ENCODE data around the gene RGS6. TPM values are rescaled to one million over a fixed set of nuclear protein-coding genes. Genes with fewer than 3 reads are reported as not detected.

RGS6 gene
- total RNA-seq, 4 donors from 2014 or later = 0.50 to 6.5 (median 4.7) TPM

- 56 to 60% methylated on average over 3 to 5 of the region's 11 CpGs for WGBS, 2 donors (ENCODE audit: low coverage in 1 of 2)
- TF ChIP-seq POLR2AphosphoS5 (IDR thresholded peaks at IDR 0.05) (no peak), CTCF (IDR thresholded peaks at IDR 0.05) (no peak), POLR2A (IDR thresholded peaks at IDR 0.05) (no peak), EP300 (IDR thresholded peaks at IDR 0.05) (no peak)
- Histone ChIP-seq H3K27me3 (no peaks in the 10 kb centered on the region), H3K27ac (peak overlapping the region in 2 of 4 donors; percentile 8 to 20), H3K36me3 (no peaks in the 10 kb centered on the region), H3K4me3 (no peak overlapping the region), H3K9me3 (no peaks in the 10 kb centered on the region), H3K4me1 (peaks cover 0 to 33% (median 0%) of the 10 kb centered on the region in 3 donors)
- no peak for ATAC-seq
Observed at GRCh38 chr14:72559202-72559601, 627.0 kb downstream of the RGS6 start.

- WGBS, 2 donors (ENCODE audit: low coverage in 1 of 2) = 75 to 90% methylated on average over 5 to 6 of the region's 6 CpGs
- Histone ChIP-seq H3K4me1 (peaks cover 0 to 34% (median 0%) of the 10 kb centered on the region in 3 donors), H3K9me3 (no peaks in the 10 kb centered on the region), H3K4me3 (no peak overlapping the region), H3K36me3 (no peaks in the 10 kb centered on the region), H3K27ac (peak overlapping the region in 2 of 4 donors; percentile 8 to 20), H3K27me3 (no peaks in the 10 kb centered on the region)
- no peak for TF ChIP-seq POLR2AphosphoS5 (IDR thresholded peaks at IDR 0.05)
- TF ChIP-seq CTCF (IDR thresholded peaks at IDR 0.05) = no peak
- no peak for TF ChIP-seq POLR2A (IDR thresholded peaks at IDR 0.05)
- TF ChIP-seq EP300 (IDR thresholded peaks at IDR 0.05) = no peak
- ATAC-seq = no peak
Observed at GRCh38 chr14:72559669-72560255, 627.5 kb downstream of the RGS6 start.

- Histone ChIP-seq H3K9me3 (no peaks in the 10 kb centered on the region), H3K4me1 (peaks cover 0 to 40% (median 0%) of the 10 kb centered on the region in 3 donors), H3K36me3 (no peaks in the 10 kb centered on the region), H3K4me3 (no peak overlapping the region), H3K27me3 (no peaks in the 10 kb centered on the region), H3K27ac (no peak overlapping the region)
- 43 to 66% methylated on average over 4 to 5 of the region's 5 CpGs for WGBS, 2 donors (ENCODE audit: low coverage in 1 of 2)
- no peak for ATAC-seq
- no peak for TF ChIP-seq EP300 (IDR thresholded peaks at IDR 0.05)
- TF ChIP-seq CTCF (IDR thresholded peaks at IDR 0.05) = no peak
- no peak for TF ChIP-seq POLR2A (IDR thresholded peaks at IDR 0.05)
- TF ChIP-seq POLR2AphosphoS5 (IDR thresholded peaks at IDR 0.05) = no peak
Observed at GRCh38 chr14:72560331-72560730, 628.1 kb downstream of the RGS6 start.

- TF ChIP-seq EP300 (IDR thresholded peaks at IDR 0.05) = no peak
- TF ChIP-seq POLR2AphosphoS5 (IDR thresholded peaks at IDR 0.05) = no peak
- no peaks in the 10 kb centered on the region for H3K9me3 ChIP-seq
- no peaks in the 10 kb centered on the region for H3K27me3 ChIP-seq
- H3K4me3 ChIP-seq = no peak overlapping the region
- WGBS, 2 donors (ENCODE audit: low coverage in 1 of 2) = 77 to 78% methylated on average over 4 to 6 of the region's 12 CpGs
- no peak for ATAC-seq
- H3K36me3 ChIP-seq = no peaks in the 10 kb centered on the region
- no peak overlapping the region for H3K27ac ChIP-seq
- H3K4me1 ChIP-seq = peaks cover 0 to 45% (median 0%) of the 10 kb centered on the region in 3 donors
Observed at GRCh38 chr14:72560889-72561493, 628.8 kb downstream of the RGS6 start.

- TF ChIP-seq CTCF (IDR thresholded peaks at IDR 0.05) = no peak
- no peak for TF ChIP-seq EP300 (IDR thresholded peaks at IDR 0.05)
- Histone ChIP-seq H3K4me1 (peaks cover 0 to 45% (median 0%) of the 10 kb centered on the region in 3 donors), H3K36me3 (no peaks in the 10 kb centered on the region), H3K27me3 (no peaks in the 10 kb centered on the region), H3K4me3 (no peak overlapping the region), H3K27ac (no peak overlapping the region), H3K9me3 (no peaks in the 10 kb centered on the region)
- no peak for ATAC-seq
- WGBS, 2 donors (ENCODE audit: low coverage in 1 of 2) = 50 to 77% methylated on average over 1 to 4 of the region's 20 CpGs
Observed at GRCh38 chr14:72562300-72562699, 630.1 kb downstream of the RGS6 start.
